Measurements from ENCODE around the gene S100A11. TPM values are rescaled to one million over a fixed set of nuclear protein-coding genes. Genes with fewer than 3 reads are reported as not detected.

Gene S100A11
- total RNA-seq, 1 experiment from 2014 or later = 364 TPM

DNA sequence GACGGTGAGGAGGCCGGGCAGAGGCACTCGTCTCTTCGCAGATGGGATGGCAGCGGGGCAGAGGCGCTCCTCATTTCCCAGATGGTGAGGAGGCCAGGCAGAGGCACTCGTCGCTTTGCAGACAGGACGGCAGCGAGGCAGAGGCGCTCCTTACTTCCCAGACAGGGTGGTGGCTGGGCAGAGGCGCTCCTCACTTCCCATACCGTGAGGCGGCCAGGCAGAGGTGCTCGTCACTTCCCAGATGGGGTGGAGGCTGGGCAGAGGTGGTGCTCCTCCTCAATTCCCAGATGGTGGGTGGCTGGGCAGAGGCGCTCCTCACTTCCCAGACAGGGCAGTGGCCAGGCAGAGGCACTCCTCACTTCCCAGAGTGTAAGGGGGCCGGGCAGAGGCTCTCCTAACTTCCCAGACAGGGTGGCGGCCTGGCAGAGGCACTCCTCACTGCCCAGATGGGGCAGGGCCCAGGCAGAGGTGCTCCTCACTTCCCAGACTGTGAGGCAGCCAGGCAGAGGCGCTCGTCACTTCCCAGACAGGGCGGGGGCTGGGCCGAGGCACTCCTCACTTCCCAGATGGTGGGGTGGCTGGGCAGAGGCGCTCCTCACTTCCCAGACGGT is 42.1 kb upstream of the S100A11 start:
- no peaks in the 10 kb centered on the region for H3K9me3 ChIP-seq
- no peak for DNase-seq
- H3K9me3 Mint-ChIP-seq (ENCODE audit: unreplicated experiment) = no peaks in the 10 kb centered on the region
- ChIA-PET POLR2A (no interaction called here), CTCF (no interaction called here)
- H3K36me3 Mint-ChIP-seq (ENCODE audit: insufficient read depth, unreplicated experiment) = no peaks in the 10 kb centered on the region
- peaks cover 13% of the 10 kb centered on the region for H3K27me3 Mint-ChIP-seq (ENCODE audit: insufficient read depth, unreplicated experiment)
- H3K4me3 ChIP-seq (ENCODE audit: low read depth, low read length) = no peak overlapping the region
- intact Hi-C loops (cut with micrococcal nuclease; ENCODE audit: unreplicated experiment) = no loop called here
- H3K27me3 ChIP-seq (replicated peaks; ENCODE audit: control insufficient read depth, insufficient read depth, low read length) = no peaks in the 10 kb centered on the region; the same call in 1 of the 2 replicates
- H3K27ac Mint-ChIP-seq (ENCODE audit: unreplicated experiment) = no peak overlapping the region
- no TSS peak for BruUV-seq (replicated peaks)
- no peaks in the 10 kb centered on the region for H3K4me1 Mint-ChIP-seq (ENCODE audit: low read depth, unreplicated experiment)
- TF ChIP-seq, protein P1, sequence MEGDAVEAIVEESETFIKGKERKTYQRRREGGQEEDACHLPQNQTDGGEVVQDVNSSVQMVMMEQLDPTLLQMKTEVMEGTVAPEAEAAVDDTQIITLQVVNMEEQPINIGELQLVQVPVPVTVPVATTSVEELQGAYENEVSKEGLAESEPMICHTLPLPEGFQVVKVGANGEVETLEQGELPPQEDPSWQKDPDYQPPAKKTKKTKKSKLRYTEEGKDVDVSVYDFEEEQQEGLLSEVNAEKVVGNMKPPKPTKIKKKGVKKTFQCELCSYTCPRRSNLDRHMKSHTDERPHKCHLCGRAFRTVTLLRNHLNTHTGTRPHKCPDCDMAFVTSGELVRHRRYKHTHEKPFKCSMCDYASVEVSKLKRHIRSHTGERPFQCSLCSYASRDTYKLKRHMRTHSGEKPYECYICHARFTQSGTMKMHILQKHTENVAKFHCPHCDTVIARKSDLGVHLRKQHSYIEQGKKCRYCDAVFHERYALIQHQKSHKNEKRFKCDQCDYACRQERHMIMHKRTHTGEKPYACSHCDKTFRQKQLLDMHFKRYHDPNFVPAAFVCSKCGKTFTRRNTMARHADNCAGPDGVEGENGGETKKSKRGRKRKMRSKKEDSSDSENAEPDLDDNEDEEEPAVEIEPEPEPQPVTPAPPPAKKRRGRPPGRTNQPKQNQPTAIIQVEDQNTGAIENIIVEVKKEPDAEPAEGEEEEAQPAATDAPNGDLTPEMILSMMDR (IDR thresholded peaks at IDR 0.05; ENCODE audit: insufficient read depth in 1 of 2, low read depth in 1 of 2, low read length in 1 of 2, severe bottlenecking in 1 of 2, unreplicated experiment in 1 of 2) = no peak
- H3K4me1 ChIP-seq = no peaks in the 10 kb centered on the region
- H3K36me3 ChIP-seq (ENCODE audit: control insufficient read depth, insufficient read depth, low read length) = no peaks in the 10 kb centered on the region
- no peak overlapping the region for H3K4me3 Mint-ChIP-seq (ENCODE audit: unreplicated experiment)

DNA sequence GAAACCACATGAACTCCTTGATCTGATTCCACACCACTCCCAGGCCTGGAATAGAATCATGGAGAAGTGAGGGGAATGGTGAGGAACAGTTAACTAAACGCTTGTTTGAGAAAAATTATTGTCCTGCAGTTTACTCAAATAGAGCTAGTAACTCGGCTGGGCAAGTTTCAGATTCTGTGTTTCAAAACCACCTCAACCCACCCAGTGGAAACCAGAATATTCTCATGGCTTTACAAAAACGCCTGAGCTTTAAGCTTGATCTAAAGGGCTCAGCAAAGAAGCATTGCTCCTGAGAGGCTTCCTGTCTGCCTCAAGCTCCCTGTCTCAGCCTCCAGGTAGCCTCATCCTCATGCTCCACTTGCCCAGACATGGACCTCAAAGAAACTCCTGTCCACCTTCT is 35.5 kb upstream of the S100A11 start:
- intact Hi-C loops (cut with micrococcal nuclease; ENCODE audit: unreplicated experiment) = no loop called here
- H3K36me3 ChIP-seq (ENCODE audit: control insufficient read depth, insufficient read depth, low read length) = no peaks in the 10 kb centered on the region
- Mint-ChIP-seq H3K27ac (ENCODE audit: unreplicated experiment) (no peak overlapping the region), H3K36me3 (ENCODE audit: insufficient read depth, unreplicated experiment) (no peaks in the 10 kb centered on the region), H3K4me3 (ENCODE audit: unreplicated experiment) (no peak overlapping the region), H3K9me3 (ENCODE audit: unreplicated experiment) (no peaks in the 10 kb centered on the region), H3K4me1 (ENCODE audit: low read depth, unreplicated experiment) (no peaks in the 10 kb centered on the region), H3K27me3 (ENCODE audit: insufficient read depth, unreplicated experiment) (peaks cover 15% of the 10 kb centered on the region)
- TF ChIP-seq, protein P1 (IDR thresholded peaks at IDR 0.05; ENCODE audit: insufficient read depth in 1 of 2, low read depth in 1 of 2, low read length in 1 of 2, severe bottlenecking in 1 of 2, unreplicated experiment in 1 of 2) = no peak
- H3K4me1 ChIP-seq = peaks cover 3% of the 10 kb centered on the region; the same call in 1 of the 2 replicates
- H3K27me3 ChIP-seq (replicated peaks; ENCODE audit: control insufficient read depth, insufficient read depth, low read length) = peaks cover 1% of the 10 kb centered on the region
- no peaks in the 10 kb centered on the region for H3K9me3 ChIP-seq
- ChIA-PET CTCF (no interaction called here), POLR2A (no interaction called here)
- DNase-seq = no peak
- no peak overlapping the region for H3K4me3 ChIP-seq (ENCODE audit: low read depth, low read length)
- BruUV-seq (replicated peaks) = no TSS peak

DNA sequence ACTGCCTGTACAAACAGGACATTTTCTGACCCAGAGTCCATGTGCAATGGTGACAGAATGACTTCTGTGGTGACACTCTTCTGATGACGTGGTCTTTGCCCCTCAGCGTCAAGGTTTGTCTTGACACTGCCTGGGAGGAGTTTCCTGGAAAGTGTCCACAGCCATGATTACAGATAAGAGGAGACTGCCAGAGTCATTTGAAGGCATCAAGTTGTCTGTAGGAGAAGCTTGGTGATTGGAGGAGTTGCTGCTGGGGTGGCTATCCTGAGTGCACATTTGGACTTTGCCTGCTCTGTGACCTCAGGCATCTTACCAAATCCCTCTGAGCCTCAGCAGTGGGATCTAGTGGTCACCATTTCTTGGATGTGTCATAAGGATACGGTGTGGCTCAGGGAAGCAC is 34.3 kb upstream of the S100A11 start:
- H3K27me3 Mint-ChIP-seq (ENCODE audit: insufficient read depth, unreplicated experiment) = peaks cover 18% of the 10 kb centered on the region
- intact Hi-C loops (cut with micrococcal nuclease; ENCODE audit: unreplicated experiment) = no loop called here
- peaks cover 3% of the 10 kb centered on the region; the same call in 1 of the 2 replicates for H3K27me3 ChIP-seq (replicated peaks; ENCODE audit: control insufficient read depth, insufficient read depth, low read length)

More for the DNA sequence above, 34.3 kb upstream of the S100A11 start:
- Histone ChIP-seq H3K36me3 (ENCODE audit: control insufficient read depth, insufficient read depth, low read length) (no peaks in the 10 kb centered on the region), H3K4me3 (ENCODE audit: low read depth, low read length) (no peak overlapping the region), H3K9me3 (no peaks in the 10 kb centered on the region), H3K4me1 (peaks cover 3% of the 10 kb centered on the region; the same call in 1 of the 2 replicates)
- TF ChIP-seq, protein P1 (IDR thresholded peaks at IDR 0.05; ENCODE audit: insufficient read depth in 1 of 2, low read depth in 1 of 2, low read length in 1 of 2, severe bottlenecking in 1 of 2, unreplicated experiment in 1 of 2) = no peak
- H3K4me1 Mint-ChIP-seq (ENCODE audit: low read depth, unreplicated experiment) = no peaks in the 10 kb centered on the region
- BruUV-seq (replicated peaks) = no TSS peak
- no peak overlapping the region for H3K27ac Mint-ChIP-seq (ENCODE audit: unreplicated experiment)
- no peaks in the 10 kb centered on the region for H3K9me3 Mint-ChIP-seq (ENCODE audit: unreplicated experiment)
- no peak overlapping the region for H3K4me3 Mint-ChIP-seq (ENCODE audit: unreplicated experiment)
- ChIA-PET POLR2A (no interaction called here), CTCF (no interaction called here)
- H3K36me3 Mint-ChIP-seq (ENCODE audit: insufficient read depth, unreplicated experiment) = no peaks in the 10 kb centered on the region
- no peak for DNase-seq

All from Caco-2 (cell line).